ENCODE results near the gene SMS. TPM values are rescaled to one million over a fixed set of nuclear protein-coding genes. Genes with fewer than 3 reads are reported as not detected.

The SMS gene
- total RNA-seq, 2 experiments from 2014 or later: 17.8 to 19.6 TPM

DNA sequence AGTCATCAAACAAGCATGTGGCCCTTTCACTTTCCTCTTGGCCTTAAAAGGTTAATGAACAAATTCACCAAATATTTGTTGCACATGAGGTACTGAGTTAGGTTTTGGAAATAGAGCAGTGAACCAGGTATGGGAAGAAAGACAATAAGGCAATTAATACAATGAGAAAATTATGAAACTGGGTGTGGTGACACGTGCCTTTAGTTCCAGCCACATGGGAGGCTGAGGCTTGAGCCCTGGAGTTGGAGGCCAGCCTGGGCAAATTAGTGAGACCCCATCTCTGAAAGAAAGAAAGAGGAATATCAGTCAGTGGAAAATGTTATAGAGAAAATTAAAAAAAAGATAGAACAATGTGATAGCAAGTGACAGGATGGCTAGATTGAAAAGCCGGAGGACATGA is 99.7 kb downstream of the SMS start:
- H3K4me3 Mint-ChIP-seq: no peak overlapping the region

DNA sequence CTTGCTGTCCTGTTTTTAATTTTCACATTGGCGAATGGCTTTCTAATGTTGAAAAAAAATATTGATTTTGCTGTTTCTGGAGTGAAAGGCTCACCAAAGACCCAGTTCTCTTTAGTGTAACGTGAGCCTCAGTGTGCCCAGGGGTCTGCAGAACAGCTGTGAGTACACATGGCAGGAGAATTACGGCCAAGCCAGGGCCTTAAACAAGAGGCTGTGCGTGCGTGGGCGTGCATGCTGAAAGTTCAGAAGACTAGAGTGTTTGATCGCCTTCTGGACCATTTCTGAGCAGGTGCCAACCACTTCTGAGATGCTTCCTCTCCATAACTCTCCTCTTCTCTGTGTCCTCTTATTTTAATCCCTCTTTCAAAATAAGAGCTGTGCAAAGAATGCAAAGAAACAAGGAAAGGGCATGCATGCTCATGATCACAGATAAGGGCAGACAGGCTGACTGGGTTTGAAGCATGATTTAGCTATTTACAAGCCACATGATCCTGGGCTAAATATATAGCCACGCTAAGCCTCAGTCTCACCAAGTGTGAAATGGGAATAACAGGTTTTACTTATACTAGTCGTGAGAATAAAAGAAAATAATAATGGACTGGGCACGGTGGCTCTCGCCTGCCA is 101.5 kb downstream of the SMS start:
- Mint-ChIP-seq H3K4me1 (ENCODE audit: low read depth) (no peaks in the 10 kb centered on the region), H3K36me3 (ENCODE audit: low read depth) (no peaks in the 10 kb centered on the region)

More for the DNA sequence above, 99.7 kb downstream of the SMS start:
- intact Hi-C loops (cut with DNase I, micrococcal nuclease): no loop called here
- Histone ChIP-seq H3K27ac (ENCODE audit: low read depth in 1 of 2, low read length in 2 of 2) (no peak overlapping the region), H3K9me3 (ENCODE audit: control insufficient read depth in 1 of 2, insufficient read depth in 1 of 2, low read length in 2 of 2) (no peaks in the 10 kb centered on the region), H3K36me3 (ENCODE audit: insufficient read depth, low read length) (no peaks in the 10 kb centered on the region), H3K4me3 (ENCODE audit: low read length) (no peak overlapping the region), H3K4me1 (ENCODE audit: insufficient read depth, low read length) (no peaks in the 10 kb centered on the region), H3K27me3 (ENCODE audit: control insufficient read depth in 1 of 2, insufficient read depth in 2 of 2, low read length in 2 of 2) (no peaks in the 10 kb centered on the region)
- no peak for ATAC-seq (ENCODE audit: poor library complexity)
- H3K4me1 Mint-ChIP-seq (ENCODE audit: low read depth): no peaks in the 10 kb centered on the region
- ChIA-PET CTCF (no interaction called here), POLR2A (no interaction called here)
- H3K27me3 Mint-ChIP-seq: no peaks in the 10 kb centered on the region
- no peak for DNase-seq
- no peak overlapping the region for H3K27ac Mint-ChIP-seq
- TF ChIP-seq, protein P1, sequence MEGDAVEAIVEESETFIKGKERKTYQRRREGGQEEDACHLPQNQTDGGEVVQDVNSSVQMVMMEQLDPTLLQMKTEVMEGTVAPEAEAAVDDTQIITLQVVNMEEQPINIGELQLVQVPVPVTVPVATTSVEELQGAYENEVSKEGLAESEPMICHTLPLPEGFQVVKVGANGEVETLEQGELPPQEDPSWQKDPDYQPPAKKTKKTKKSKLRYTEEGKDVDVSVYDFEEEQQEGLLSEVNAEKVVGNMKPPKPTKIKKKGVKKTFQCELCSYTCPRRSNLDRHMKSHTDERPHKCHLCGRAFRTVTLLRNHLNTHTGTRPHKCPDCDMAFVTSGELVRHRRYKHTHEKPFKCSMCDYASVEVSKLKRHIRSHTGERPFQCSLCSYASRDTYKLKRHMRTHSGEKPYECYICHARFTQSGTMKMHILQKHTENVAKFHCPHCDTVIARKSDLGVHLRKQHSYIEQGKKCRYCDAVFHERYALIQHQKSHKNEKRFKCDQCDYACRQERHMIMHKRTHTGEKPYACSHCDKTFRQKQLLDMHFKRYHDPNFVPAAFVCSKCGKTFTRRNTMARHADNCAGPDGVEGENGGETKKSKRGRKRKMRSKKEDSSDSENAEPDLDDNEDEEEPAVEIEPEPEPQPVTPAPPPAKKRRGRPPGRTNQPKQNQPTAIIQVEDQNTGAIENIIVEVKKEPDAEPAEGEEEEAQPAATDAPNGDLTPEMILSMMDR (IDR thresholded peaks at IDR 0.05): no peak
- no peaks in the 10 kb centered on the region for H3K36me3 Mint-ChIP-seq (ENCODE audit: low read depth)
- no peaks in the 10 kb centered on the region for H3K9me3 Mint-ChIP-seq

DNA sequence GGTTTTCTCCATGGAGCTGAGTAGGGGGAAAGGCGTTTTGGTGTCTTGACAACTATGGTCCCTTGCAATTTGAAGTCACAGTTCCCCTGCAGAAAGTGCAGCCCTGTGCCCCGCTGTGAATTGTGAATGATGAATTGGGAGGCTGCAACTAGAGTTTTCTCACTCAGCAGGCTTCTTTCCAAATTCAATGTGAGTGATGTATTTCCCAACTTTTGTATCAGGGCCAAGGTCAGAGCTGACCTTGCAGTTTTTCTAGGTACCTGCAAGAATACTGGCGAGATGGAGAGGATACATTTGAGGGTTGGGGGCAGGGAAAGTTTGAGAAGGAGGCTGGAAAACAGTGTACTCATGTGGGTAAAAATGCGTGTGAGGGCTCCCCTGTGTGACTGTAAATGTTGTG is 103.4 kb downstream of the SMS start:
- H3K9me3 Mint-ChIP-seq: no peaks in the 10 kb centered on the region
- Histone ChIP-seq H3K36me3 (ENCODE audit: insufficient read depth, low read length) (no peaks in the 10 kb centered on the region), H3K4me3 (ENCODE audit: low read length) (no peak overlapping the region), H3K4me1 (ENCODE audit: insufficient read depth, low read length) (no peaks in the 10 kb centered on the region), H3K27ac (ENCODE audit: low read depth in 1 of 2, low read length in 2 of 2) (no peak overlapping the region), H3K27me3 (ENCODE audit: control insufficient read depth in 1 of 2, insufficient read depth in 2 of 2, low read length in 2 of 2) (no peaks in the 10 kb centered on the region), H3K9me3 (ENCODE audit: control insufficient read depth in 1 of 2, insufficient read depth in 1 of 2, low read length in 2 of 2) (no peaks in the 10 kb centered on the region)
- CTCF ChIA-PET: no interaction called here
- TF ChIP-seq, protein P1 (IDR thresholded peaks at IDR 0.05): no peak
- no peak for ATAC-seq (ENCODE audit: poor library complexity)
- DNase-seq: no peak
- no peak overlapping the region for H3K4me3 Mint-ChIP-seq
- H3K27ac Mint-ChIP-seq: no peak overlapping the region
- no peaks in the 10 kb centered on the region for H3K27me3 Mint-ChIP-seq
- H3K4me1 Mint-ChIP-seq (ENCODE audit: low read depth): no peaks in the 10 kb centered on the region
- intact Hi-C loops (cut with DNase I, micrococcal nuclease): no loop called here
- no peaks in the 10 kb centered on the region for H3K36me3 Mint-ChIP-seq (ENCODE audit: low read depth)
- POLR2A ChIA-PET: no interaction called here

More for the DNA sequence above, 101.5 kb downstream of the SMS start:
- CTCF ChIA-PET: no interaction called here
- intact Hi-C loops (cut with DNase I, micrococcal nuclease): no loop called here
- TF ChIP-seq, protein P1 (IDR thresholded peaks at IDR 0.05): no peak
- H3K27ac Mint-ChIP-seq: no peak overlapping the region
- Histone ChIP-seq H3K4me3 (ENCODE audit: low read length) (no peak overlapping the region), H3K27me3 (ENCODE audit: control insufficient read depth in 1 of 2, insufficient read depth in 2 of 2, low read length in 2 of 2) (no peaks in the 10 kb centered on the region), H3K27ac (ENCODE audit: low read depth in 1 of 2, low read length in 2 of 2) (no peak overlapping the region), H3K9me3 (ENCODE audit: control insufficient read depth in 1 of 2, insufficient read depth in 1 of 2, low read length in 2 of 2) (no peaks in the 10 kb centered on the region), H3K4me1 (ENCODE audit: insufficient read depth, low read length) (no peaks in the 10 kb centered on the region), H3K36me3 (ENCODE audit: insufficient read depth, low read length) (no peaks in the 10 kb centered on the region)
- no peaks in the 10 kb centered on the region for H3K27me3 Mint-ChIP-seq
- DNase-seq: peak in 1 of 14 experiments; percentile 4
- no peak for ATAC-seq (ENCODE audit: poor library complexity)
- POLR2A ChIA-PET: no interaction called here
- H3K4me3 Mint-ChIP-seq: no peak overlapping the region
- no peaks in the 10 kb centered on the region for H3K9me3 Mint-ChIP-seq

Other genes with a start within 250 kb of the SMS start
- gene SMPX, start 182.6 kb upstream of the SMS start, total RNA-seq: not detected
- 1 to 10 TPM; 3.1 to 3.4 TPM for gene MBTPS2, start 101.1 kb upstream of the SMS start, total RNA-seq
- gene YY2, start 84.7 kb upstream of the SMS start, total RNA-seq: 1 to 10 TPM; 1.0 to 1.2 TPM
- gene PHEX, start 91.6 kb downstream of the SMS start, total RNA-seq: under 1 TPM; 0.08 to 0.14 TPM